Activated naive CD8-positive, alpha-beta T cell treated with anti-CD3 and anti-CD28 coated beads, Interleukin-2, amount 10 ng/mL, durations not matched to agents 7 days and 5 days (primary cell): ENCODE measurements around the gene USP6NL. TPM values are rescaled to one million over a fixed set of nuclear protein-coding genes. Genes with fewer than 3 reads are reported as not detected.
A peak's percentile ranks its signal among the peaks of the same experiment; 100 is the strongest.

ENCODE experiments used
- ATAC-seq: fragments of 150-1000 bp; cut with Tn5 transposase; one replicate; pipeline ENCODE4 v1.10.0; 2021; ENCODE audit warnings: low read depth, moderate library complexity
- POLR2A ChIA-PET: fragments of 350-600 bp; sonication (Branson Sonifier 250); formaldehyde crosslinking; loops from one replicate; lab custom pipeline; 2021; ENCODE audit warnings: antibody characterized with exemption; lab: Charles Lee
- DNase-seq: peaks from one replicate; pipeline ENCODE4 v3.0.0; 2021
- H3K27ac Mint-ChIP-seq: one replicate; pipeline ENCODE4 v1.8.0; 2022; ENCODE audit warnings: mild to moderate bottlenecking, mixed read lengths
- H3K27me3 Mint-ChIP-seq: one replicate; pipeline ENCODE4 v1.8.0; 2022; ENCODE audit warnings: mild to moderate bottlenecking, moderate library complexity, mixed read lengths
- H3K36me3 Mint-ChIP-seq: one replicate; pipeline ENCODE4 v1.8.0; 2021; ENCODE audit warnings: mild to moderate bottlenecking, mixed read lengths
- H3K4me1 Mint-ChIP-seq: one replicate; pipeline ENCODE4 v1.8.0; 2021; ENCODE audit warnings: mixed read lengths
- H3K4me3 Mint-ChIP-seq: one replicate; pipeline ENCODE4 v1.8.0; 2022; ENCODE audit warnings: mild to moderate bottlenecking, moderate library complexity, mixed read lengths
- H3K9me3 Mint-ChIP-seq: one replicate; pipeline ENCODE4 v1.8.0; 2021; ENCODE audit warnings: mixed read lengths
- total RNA-seq, 2 experiments: library from RNA; stranded (reverse); gene quantifications; one replicate each; pipeline ENCODE4 v1.2.3, GENCODE V29; 2021

USP6NL gene
- total RNA-seq, 2 experiments from 2014 or later: 4.4 to 5.6 TPM

- Mint-ChIP-seq H3K27me3 (peaks cover 6% of the 10 kb centered on the region), H3K27ac (no peak overlapping the region), H3K4me3 (no peak overlapping the region), H3K4me1 (no peaks in the 10 kb centered on the region), H3K36me3 (no peaks in the 10 kb centered on the region), H3K9me3 (no peaks in the 10 kb centered on the region)
- POLR2A ChIA-PET: no interaction called here
- ATAC-seq: no peak
- DNase-seq: no peak
Observed at GRCh38 chr10:11573497-11573896, 38.0 kb downstream of the USP6NL start.

- no peak for DNase-seq
- ATAC-seq: no peak
- H3K4me3 Mint-ChIP-seq: no peak overlapping the region
- no peaks in the 10 kb centered on the region for H3K36me3 Mint-ChIP-seq
- no peaks in the 10 kb centered on the region for H3K9me3 Mint-ChIP-seq
- POLR2A ChIA-PET: no interaction called here
- peaks cover 6% of the 10 kb centered on the region for H3K27me3 Mint-ChIP-seq
- H3K4me1 Mint-ChIP-seq: no peaks in the 10 kb centered on the region
- no peak overlapping the region for H3K27ac Mint-ChIP-seq
Observed at GRCh38 chr10:11570751-11571150, 40.7 kb downstream of the USP6NL start.

- POLR2A ChIA-PET: no interaction called here
- Mint-ChIP-seq H3K9me3 (no peaks in the 10 kb centered on the region), H3K36me3 (peaks cover 2% of the 10 kb centered on the region), H3K4me1 (no peaks in the 10 kb centered on the region), H3K27me3 (peaks cover 1% of the 10 kb centered on the region), H3K27ac (no peak overlapping the region), H3K4me3 (no peak overlapping the region)
- DNase-seq (no peak), ATAC-seq (no peak)
Observed at GRCh38 chr10:11569471-11569870, 42.0 kb downstream of the USP6NL start.

- H3K9me3 Mint-ChIP-seq: no peaks in the 10 kb centered on the region
- no peaks in the 10 kb centered on the region for H3K4me1 Mint-ChIP-seq
- no peaks in the 10 kb centered on the region for H3K27me3 Mint-ChIP-seq
- H3K4me3 Mint-ChIP-seq: no peak overlapping the region
- peaks cover 3% of the 10 kb centered on the region for H3K36me3 Mint-ChIP-seq
- POLR2A ChIA-PET: no interaction called here
- H3K27ac Mint-ChIP-seq: no peak overlapping the region
- ATAC-seq: no peak
- no peak for DNase-seq
Observed at GRCh38 chr10:11568578-11568977, 42.9 kb downstream of the USP6NL start.

GRCh38 chr10:11564741-11565140 is 46.7 kb downstream of the USP6NL start:
- Mint-ChIP-seq H3K9me3 (no peaks in the 10 kb centered on the region), H3K27me3 (no peaks in the 10 kb centered on the region), H3K36me3 (peaks cover 4% of the 10 kb centered on the region), H3K4me1 (no peaks in the 10 kb centered on the region), H3K4me3 (no peak overlapping the region), H3K27ac (no peak overlapping the region)
- POLR2A ChIA-PET: no interaction called here
- ATAC-seq (no peak), DNase-seq (no peak)

- DNase-seq (no peak), ATAC-seq (no peak)
- Mint-ChIP-seq H3K27ac (no peak overlapping the region), H3K36me3 (peaks cover 4% of the 10 kb centered on the region), H3K27me3 (no peaks in the 10 kb centered on the region), H3K4me1 (no peaks in the 10 kb centered on the region), H3K4me3 (no peak overlapping the region), H3K9me3 (no peaks in the 10 kb centered on the region)
- POLR2A ChIA-PET: no interaction called here
Observed at GRCh38 chr10:11563936-11564335, 47.5 kb downstream of the USP6NL start.

GRCh38 chr10:11562888-11563287 is 48.6 kb downstream of the USP6NL start:
- Mint-ChIP-seq H3K27ac (no peak overlapping the region), H3K36me3 (peaks cover 4% of the 10 kb centered on the region), H3K4me1 (no peaks in the 10 kb centered on the region), H3K4me3 (no peak overlapping the region), H3K27me3 (no peaks in the 10 kb centered on the region), H3K9me3 (no peaks in the 10 kb centered on the region)
- no peak for ATAC-seq
- DNase-seq: no peak
- POLR2A ChIA-PET: no interaction called here

- H3K36me3 Mint-ChIP-seq: peaks cover 11% of the 10 kb centered on the region
- peaks cover 6% of the 10 kb centered on the region for H3K4me1 Mint-ChIP-seq
- no peaks in the 10 kb centered on the region for H3K27me3 Mint-ChIP-seq
- H3K4me3 Mint-ChIP-seq: no peak overlapping the region
- no peaks in the 10 kb centered on the region for H3K9me3 Mint-ChIP-seq
- ATAC-seq (no peak), DNase-seq (no peak)
- POLR2A ChIA-PET: no interaction called here
- no peak overlapping the region for H3K27ac Mint-ChIP-seq
Observed at GRCh38 chr10:11560076-11560709, 51.3 kb downstream of the USP6NL start.

- Mint-ChIP-seq H3K4me3 (no peak overlapping the region), H3K9me3 (no peaks in the 10 kb centered on the region), H3K36me3 (peaks cover 7% of the 10 kb centered on the region), H3K27me3 (no peaks in the 10 kb centered on the region), H3K27ac (no peak overlapping the region), H3K4me1 (peaks cover 18% of the 10 kb centered on the region)
- ATAC-seq (no peak), DNase-seq (no peak)
- POLR2A ChIA-PET: no interaction called here
Observed at GRCh38 chr10:11557967-11558366, 53.5 kb downstream of the USP6NL start.

- peaks cover 7% of the 10 kb centered on the region for H3K36me3 Mint-ChIP-seq
- no peak overlapping the region for H3K4me3 Mint-ChIP-seq
- peaks cover 20% of the 10 kb centered on the region for H3K4me1 Mint-ChIP-seq
- H3K27ac Mint-ChIP-seq: no peak overlapping the region
- ATAC-seq (no peak), DNase-seq (no peak)
- no peaks in the 10 kb centered on the region for H3K9me3 Mint-ChIP-seq
- POLR2A ChIA-PET: no interaction called here
- H3K27me3 Mint-ChIP-seq: no peaks in the 10 kb centered on the region
Observed at GRCh38 chr10:11557513-11557912, 53.9 kb downstream of the USP6NL start.

GRCh38 chr10:11555556-11555955 is 55.9 kb downstream of the USP6NL start:
- H3K4me3 Mint-ChIP-seq: no peak overlapping the region
- ATAC-seq (no peak), DNase-seq (no peak)
- no peaks in the 10 kb centered on the region for H3K9me3 Mint-ChIP-seq
- peaks cover 7% of the 10 kb centered on the region for H3K36me3 Mint-ChIP-seq
- H3K27me3 Mint-ChIP-seq: no peaks in the 10 kb centered on the region
- H3K4me1 Mint-ChIP-seq: peaks cover 22% of the 10 kb centered on the region
- H3K27ac Mint-ChIP-seq: no peak overlapping the region
- POLR2A ChIA-PET: no interaction called here

GRCh38 chr10:11553773-11554381 is 57.6 kb downstream of the USP6NL start:
- ATAC-seq: peak; percentile 79
- DNase-seq: no peak
- POLR2A ChIA-PET: interaction anchor here (0.7 kb wide), 2 partner anchors 12 to 116 kb away, joined by 3 to 6 read pairs; no protein-coding TSS in a partner anchor
- peak overlapping the region; percentile 68 for H3K4me3 Mint-ChIP-seq
- peak overlapping the region; percentile 85 for H3K27ac Mint-ChIP-seq
- H3K27me3 Mint-ChIP-seq: no peaks in the 10 kb centered on the region
- H3K36me3 Mint-ChIP-seq: peaks cover 7% of the 10 kb centered on the region
- no peaks in the 10 kb centered on the region for H3K9me3 Mint-ChIP-seq
- peaks cover 22% of the 10 kb centered on the region for H3K4me1 Mint-ChIP-seq

- peaks cover 22% of the 10 kb centered on the region for H3K4me1 Mint-ChIP-seq
- POLR2A ChIA-PET: no interaction called here
- peak overlapping the region; percentile 45 for H3K27ac Mint-ChIP-seq
- H3K4me3 Mint-ChIP-seq: no peak overlapping the region
- no peaks in the 10 kb centered on the region for H3K9me3 Mint-ChIP-seq
- ATAC-seq (peak; percentile 35), DNase-seq (no peak)
- H3K27me3 Mint-ChIP-seq: no peaks in the 10 kb centered on the region
- peaks cover 7% of the 10 kb centered on the region for H3K36me3 Mint-ChIP-seq
Observed at GRCh38 chr10:11551916-11552602, 59.4 kb downstream of the USP6NL start.

- peaks cover 19% of the 10 kb centered on the region for H3K4me1 Mint-ChIP-seq
- H3K36me3 Mint-ChIP-seq: peaks cover 7% of the 10 kb centered on the region
- DNase-seq: no peak
- no peaks in the 10 kb centered on the region for H3K27me3 Mint-ChIP-seq
- H3K4me3 Mint-ChIP-seq: no peak overlapping the region
- no peak for ATAC-seq
- POLR2A ChIA-PET: no interaction called here
- no peak overlapping the region for H3K27ac Mint-ChIP-seq
- H3K9me3 Mint-ChIP-seq: no peaks in the 10 kb centered on the region
Observed at GRCh38 chr10:11551104-11551503, 60.3 kb downstream of the USP6NL start.
